ENCODE measurements around the gene CEMIP.

CEMIP gene

DNA sequence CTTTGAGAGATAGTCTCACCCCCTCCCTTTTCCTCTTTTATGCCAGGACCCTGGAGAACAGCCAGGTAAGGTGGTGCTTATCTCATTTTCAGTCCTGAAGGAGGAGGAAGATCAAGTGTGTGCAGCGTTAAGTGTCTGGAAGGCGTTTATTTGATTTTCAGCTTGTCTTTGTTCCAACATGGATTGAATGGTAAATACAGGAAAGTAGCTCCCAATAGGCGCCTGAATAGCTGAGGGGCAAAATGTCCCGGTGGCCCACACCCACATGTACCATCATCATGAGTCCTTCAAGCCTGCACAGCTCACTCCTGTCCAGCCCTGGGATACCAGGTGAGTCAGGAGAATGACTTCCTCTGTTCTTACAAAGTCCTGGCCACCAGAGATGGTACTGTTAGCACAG, 73.5 kb downstream of the CEMIP start:
- DNase-seq (ENCODE audit: low read depth in 2 of 2), result no peak

DNA sequence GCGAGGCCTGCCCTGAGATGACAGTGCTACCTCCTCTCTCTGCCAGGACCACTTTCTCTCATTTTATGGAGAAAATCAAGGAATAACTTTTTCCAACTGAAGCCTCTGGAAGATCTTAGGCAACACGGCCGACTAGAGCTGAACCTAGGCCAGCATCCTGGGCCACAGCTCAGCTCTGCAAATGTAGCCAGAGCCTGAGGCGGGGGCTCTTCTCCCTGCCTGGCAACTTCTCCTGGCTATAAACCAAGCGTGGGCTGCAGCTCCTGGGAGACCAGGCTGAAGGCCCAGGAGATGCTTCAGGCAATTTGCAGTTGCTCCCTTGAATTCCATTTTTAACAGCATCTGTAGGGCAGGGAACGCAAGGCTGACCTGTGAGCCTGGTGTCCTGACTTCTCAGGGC, 74.9 kb downstream of the CEMIP start:
- no peak for DNase-seq (ENCODE audit: low read depth in 2 of 2)

DNA sequence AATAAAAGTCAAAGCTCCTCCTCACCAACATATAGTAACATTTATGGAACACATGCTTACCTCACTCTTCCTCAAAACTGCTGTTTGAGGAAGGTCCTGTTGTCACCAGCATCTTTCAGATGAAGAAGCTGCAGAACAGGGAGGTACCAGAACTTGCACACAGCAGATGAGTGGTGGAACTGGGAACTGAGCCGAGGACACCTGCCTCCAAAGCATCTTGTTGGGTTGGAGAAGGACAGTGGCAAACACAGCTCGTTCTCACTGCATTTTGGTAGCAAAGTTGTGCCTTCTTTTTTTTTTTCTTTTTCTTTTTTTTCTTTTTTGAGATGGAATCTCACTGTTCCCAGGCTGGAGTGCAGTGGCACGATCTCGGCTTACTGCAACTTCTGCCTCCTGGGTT, 76.0 kb downstream of the CEMIP start:
- no peak for DNase-seq (ENCODE audit: low read depth in 2 of 2)

GRCh38 chr15:80856400-80856799, 77.2 kb downstream of the CEMIP start:
- DNase-seq (ENCODE audit: low read depth in 2 of 2), result no peak

- no peak for DNase-seq (ENCODE audit: low read depth in 2 of 2)
Measured at GRCh38 chr15:80856809-80857377, 77.7 kb downstream of the CEMIP start.

GRCh38 chr15:80861731-80862170, 82.6 kb downstream of the CEMIP start:
- no peak for DNase-seq (ENCODE audit: low read depth in 2 of 2)

- no peak for DNase-seq (ENCODE audit: low read depth in 2 of 2)
Measured at GRCh38 chr15:80864666-80865065, 85.5 kb downstream of the CEMIP start.

DNA sequence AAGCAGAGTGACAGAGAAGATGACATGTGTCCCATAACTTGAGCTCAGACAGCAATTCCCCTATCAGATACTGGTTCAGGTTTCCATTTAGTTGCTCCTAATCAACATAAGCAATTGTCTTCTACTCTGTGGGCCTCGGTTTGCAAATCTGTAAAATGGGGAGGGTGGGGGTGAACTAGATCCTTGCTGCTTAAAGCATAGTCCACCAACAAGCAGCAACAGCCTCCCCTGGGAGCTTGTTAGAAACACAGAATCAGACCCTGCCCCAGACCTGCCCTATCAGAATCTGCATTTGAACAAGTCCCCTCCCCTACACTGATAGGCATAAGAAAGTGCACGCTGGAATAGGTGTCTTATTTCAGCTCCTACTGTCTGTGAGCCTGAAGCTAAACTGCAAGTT, 87.8 kb downstream of the CEMIP start:
- no peak for DNase-seq (ENCODE audit: low read depth in 2 of 2)

- no peak for DNase-seq (ENCODE audit: low read depth in 2 of 2)
Measured at GRCh38 chr15:80870366-80870765, 91.2 kb downstream of the CEMIP start.

DNA sequence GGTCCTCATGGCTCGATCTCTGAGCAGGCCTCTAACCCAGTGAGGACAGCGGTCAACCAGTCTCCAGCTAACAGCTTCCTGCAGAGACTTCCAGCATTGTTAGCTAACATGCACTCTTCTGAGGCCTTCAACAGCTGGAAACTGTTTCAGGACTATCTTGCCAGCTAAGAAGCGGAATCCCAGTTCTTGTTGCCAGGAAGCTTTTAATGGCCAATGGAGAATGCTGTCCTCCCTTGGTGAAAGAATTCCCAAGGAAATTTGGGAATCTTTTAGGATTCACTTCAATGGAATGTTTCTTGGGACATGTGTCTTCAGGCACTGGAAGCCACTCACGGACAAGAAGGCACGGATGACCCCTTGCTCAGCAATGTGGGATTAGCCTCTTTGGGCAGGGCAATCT, 91.7 kb downstream of the CEMIP start:
- DNase-seq (ENCODE audit: low read depth in 2 of 2), result no peak

DNA sequence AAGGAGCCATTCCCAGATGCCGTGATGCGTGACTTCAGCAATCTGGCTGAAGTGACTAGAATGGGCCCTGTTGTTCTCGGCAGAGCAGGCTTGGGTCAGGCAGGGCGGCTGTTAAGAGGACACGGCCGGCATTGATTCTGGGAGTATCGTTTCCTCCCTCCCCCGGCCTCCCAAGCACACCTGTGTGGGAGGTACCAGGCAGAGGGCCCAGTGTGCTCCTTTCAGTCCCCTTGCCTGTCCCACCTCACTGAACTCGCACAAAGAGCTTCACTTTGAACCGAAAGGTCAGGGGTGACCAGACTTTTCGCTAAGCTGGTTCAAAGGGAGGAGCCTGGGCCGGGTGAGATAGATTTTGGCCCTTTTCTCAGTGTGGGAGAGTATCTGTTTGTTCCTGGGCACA, 92.7 kb downstream of the CEMIP start:
- DNase-seq (ENCODE audit: low read depth in 2 of 2), result no peak

- DNase-seq (ENCODE audit: low read depth in 2 of 2), result no peak
Measured at GRCh38 chr15:80873366-80873952, 94.3 kb downstream of the CEMIP start.

DNA sequence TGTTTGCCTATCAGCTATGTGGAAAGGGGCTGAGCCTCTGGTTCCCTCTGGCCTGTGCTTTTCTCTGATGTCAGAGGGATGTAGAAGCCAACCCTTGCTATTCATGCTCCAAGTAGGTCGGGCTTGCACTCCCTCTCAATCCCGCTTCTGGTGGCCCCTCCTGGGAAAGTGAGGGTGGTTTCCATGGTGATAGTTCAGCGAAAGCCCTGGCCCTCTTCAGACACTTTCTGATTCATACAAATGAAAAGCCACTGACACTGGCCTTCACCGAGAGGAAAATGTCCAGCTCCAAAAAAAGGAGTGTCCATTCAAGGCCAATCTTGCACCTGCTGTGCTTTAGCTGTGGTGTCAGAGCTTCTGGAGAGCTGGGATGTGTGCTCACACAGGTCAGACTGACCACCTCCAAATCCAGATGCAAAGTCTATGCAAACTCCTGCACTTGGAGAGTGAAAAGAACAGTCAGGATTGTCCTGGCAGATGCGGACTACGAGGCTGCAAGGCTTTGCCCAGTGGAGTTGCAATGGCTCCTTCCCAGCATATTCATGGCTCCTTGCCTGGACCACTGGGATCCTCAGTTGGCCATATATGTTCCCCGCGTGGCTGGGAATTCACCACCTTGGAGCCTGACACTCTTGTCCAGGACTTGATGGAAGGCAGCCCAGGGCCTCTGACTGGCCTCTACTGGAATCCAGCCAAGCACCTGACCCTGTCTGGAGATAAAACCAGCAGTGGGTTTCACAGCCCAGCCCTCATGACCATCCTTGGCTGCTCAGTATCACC, 96.6 kb downstream of the CEMIP start:
- no peak for DNase-seq (ENCODE audit: low read depth in 2 of 2)

DNA sequence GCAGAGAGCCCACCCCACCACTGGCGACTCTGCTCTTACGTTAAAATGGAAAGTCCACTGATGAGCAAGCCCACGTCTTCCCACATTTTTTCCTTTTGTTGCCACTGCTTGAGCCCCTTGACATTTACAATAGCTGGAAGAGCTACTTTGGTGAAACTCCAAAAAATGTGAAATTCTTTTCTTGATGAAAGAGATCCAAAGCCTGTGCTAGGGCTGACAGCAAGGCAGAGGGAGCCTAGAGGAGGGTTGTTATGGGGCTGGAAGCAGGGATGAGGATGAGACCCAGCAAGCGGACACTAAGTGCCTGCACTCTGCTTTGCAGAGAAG, 97.1 kb downstream of the CEMIP start:
- no peak for DNase-seq (ENCODE audit: low read depth in 2 of 2)

- no peak for DNase-seq (ENCODE audit: low read depth in 2 of 2)
Measured at GRCh38 chr15:80878242-80878866, 99.2 kb downstream of the CEMIP start.

- no peak for DNase-seq (ENCODE audit: low read depth in 2 of 2)
Measured at GRCh38 chr15:80878867-80879250, 99.7 kb downstream of the CEMIP start.

GRCh38 chr15:80880086-80880485, 100.9 kb downstream of the CEMIP start:
- DNase-seq (ENCODE audit: low read depth in 2 of 2), result no peak

DNA sequence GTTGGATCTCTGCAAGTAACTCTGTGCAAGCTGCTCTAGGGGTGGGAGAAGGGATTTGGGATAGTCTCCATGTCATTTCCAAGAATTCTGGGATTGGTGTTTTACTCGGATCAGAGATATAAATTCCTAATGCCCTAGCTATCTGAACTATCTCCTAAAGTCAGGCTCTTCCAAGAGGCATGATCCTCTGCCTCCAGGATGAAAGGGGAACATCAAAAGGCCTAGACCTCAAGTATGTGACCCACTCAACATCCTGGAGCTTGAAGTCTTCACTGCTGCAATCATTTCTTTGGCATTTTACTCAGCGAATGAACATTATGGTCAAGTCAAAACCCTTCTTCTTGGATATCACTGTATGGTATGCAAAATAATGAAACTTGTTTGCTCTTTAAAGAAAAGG, 104.5 kb downstream of the CEMIP start:
- no peak for DNase-seq (ENCODE audit: low read depth in 2 of 2)

DNA sequence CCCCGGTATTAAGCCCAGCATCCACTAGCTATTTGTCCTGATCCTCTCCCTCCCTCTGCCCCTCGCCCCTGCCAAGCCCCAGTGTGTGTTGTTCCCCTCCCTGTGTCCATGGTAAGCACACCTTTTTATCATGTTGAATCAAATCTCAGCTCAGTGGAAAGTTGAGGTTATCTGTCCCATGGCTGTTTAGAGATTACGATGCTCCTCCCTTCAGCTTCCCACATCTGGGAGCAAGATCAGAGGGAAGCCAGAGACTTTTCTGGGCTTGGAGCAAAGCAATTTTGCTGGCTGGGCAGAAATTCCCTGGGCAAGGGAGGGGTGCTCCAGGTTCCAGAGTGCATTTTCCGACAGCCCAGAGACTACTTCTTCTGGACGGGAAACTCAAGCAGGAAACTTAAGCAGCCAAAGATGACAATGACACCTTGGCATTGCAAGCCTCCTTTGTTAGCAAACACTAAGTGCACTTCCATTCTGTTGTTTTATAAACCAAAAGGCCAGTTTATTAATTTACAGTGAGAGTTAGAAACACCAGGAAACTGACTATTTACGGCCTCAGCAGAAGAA, 105.9 kb downstream of the CEMIP start:
- DNase-seq (ENCODE audit: low read depth in 2 of 2), result no peak

DNA sequence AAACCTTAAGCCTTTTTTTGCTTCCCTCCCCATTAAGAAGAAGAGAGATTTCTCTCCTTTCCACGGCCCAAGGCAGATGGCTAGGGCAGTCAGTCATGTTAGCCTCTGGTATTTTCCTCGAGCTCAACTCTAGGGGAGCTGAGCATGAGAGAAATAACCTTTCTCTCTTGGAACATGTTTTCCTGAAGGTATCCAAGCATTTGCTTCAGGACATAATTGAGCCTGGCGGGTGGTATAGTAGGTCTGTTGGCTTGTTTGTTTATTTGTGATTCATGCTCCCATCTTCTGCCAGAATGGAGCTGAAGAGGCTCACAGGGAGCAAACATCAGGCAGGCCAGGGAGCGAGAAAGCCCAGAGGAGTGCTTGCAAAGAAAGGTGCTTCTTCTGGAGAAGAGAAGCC, 108.0 kb downstream of the CEMIP start:
- no peak for DNase-seq (ENCODE audit: low read depth in 2 of 2)

- DNase-seq (ENCODE audit: low read depth in 2 of 2), result no peak
Measured at GRCh38 chr15:80888846-80889245, 109.7 kb downstream of the CEMIP start.

DNA sequence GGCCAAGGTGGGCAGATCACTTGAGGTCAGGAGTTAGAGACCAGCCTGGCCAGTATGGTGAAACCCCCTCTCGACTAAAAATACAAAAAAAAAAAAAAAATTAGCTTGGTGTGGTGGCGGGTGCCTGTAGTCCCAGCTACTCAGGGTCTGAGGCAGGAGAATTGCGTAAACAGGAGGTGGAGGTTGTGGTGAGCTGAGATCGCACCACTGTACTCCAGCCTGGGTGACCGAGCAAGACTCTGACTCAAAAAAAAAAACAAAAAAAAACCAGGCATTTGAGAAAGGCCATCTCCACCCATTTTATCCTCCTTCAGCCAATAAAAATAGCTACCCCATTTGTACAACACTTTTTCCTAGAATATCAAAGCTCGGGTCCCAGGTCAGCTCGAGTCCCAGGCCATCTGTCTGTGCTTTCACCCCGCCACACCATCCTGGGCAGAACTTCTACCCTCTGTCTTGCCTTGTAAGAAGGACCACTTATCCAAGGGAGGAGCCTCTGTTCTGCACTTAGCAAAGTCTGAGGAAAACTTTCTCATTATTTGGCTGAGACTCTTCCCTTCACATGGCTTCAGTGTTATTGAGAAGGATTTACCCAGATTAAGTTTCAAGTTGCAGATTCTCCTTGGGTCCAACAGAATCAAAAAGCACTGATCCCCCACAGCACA, 111.3 kb downstream of the CEMIP start:
- DNase-seq (ENCODE audit: low read depth in 2 of 2), result no peak
